HFFc6 (cell line): ENCODE measurements around the gene TMEM14A. TPM values are rescaled to one million over a fixed set of nuclear protein-coding genes. Genes with fewer than 3 reads are reported as not detected.

ENCODE experiments used
- DNase-seq: peaks from one replicate; pipeline ENCODE4 v3.0.0-alpha.2; 2018
- H3K27ac Mint-ChIP-seq: 2 replicates; pipeline ENCODE4 v1.8.0; 2020; ENCODE audit warnings: mild to moderate bottlenecking, mixed read lengths
- H3K27me3 Mint-ChIP-seq: 2 replicates; pipeline ENCODE4 v1.8.0; 2021; ENCODE audit warnings: mild to moderate bottlenecking, moderate library complexity, mixed read lengths; ENCODE audit not compliant: insufficient read depth
- H3K36me3 Mint-ChIP-seq: 2 replicates; pipeline ENCODE4 v1.8.0; 2021; ENCODE audit warnings: low read depth, mixed read lengths
- H3K4me1 Mint-ChIP-seq: 2 replicates; pipeline ENCODE4 v1.8.0; 2020; ENCODE audit warnings: low read depth, mixed read lengths
- H3K4me3 Mint-ChIP-seq: 2 replicates; pipeline ENCODE4 v1.8.0; 2020; ENCODE audit warnings: mild to moderate bottlenecking, moderate library complexity, mixed read lengths
- H3K9me3 Mint-ChIP-seq: 2 replicates; pipeline ENCODE4 v1.8.0; 2020; ENCODE audit warnings: mild to moderate bottlenecking, mixed read lengths
- long read RNA-seq: library from polyadenylated mRNA; unstranded; transcript quantifications from one replicate; pipeline ENCODE4 v2.0.0, GENCODE V29; 2019
- total RNA-seq, 6 experiments: library from RNA; stranded (reverse); fragmentation: NEBNext Ultra II Directional; extraction: Animal tissue kit (Norgen Biotek cat#: 25700); gene quantifications; 2 replicates in 1 of 6; 3 replicates in 5 of 6; pipeline ENCODE4 v1.2.3, GENCODE V29; 2021
- TF ChIP-seq, protein P1 (sequence below): fragments of 200-600 bp; sonication (generic); IDR thresholded peaks from 2 replicates; pipeline ENCODE4 v1.5.0; 2021; ENCODE audit warnings: antibody characterized with exemption, mild to moderate bottlenecking

Gene TMEM14A, protein sequence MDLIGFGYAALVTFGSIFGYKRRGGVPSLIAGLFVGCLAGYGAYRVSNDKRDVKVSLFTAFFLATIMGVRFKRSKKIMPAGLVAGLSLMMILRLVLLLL
- 10 to 100 TPM; 36.3 to 48.0 (median 45.0) TPM for total RNA-seq
- long read RNA-seq, transcript TMEM14A-201 (5 exons, 992 nt): major isoform, 59 of 67 reads
- long read RNA-seq, partial matches to known transcripts: 1 of 67 reads
- long read RNA-seq, other reads (novel, unspliced or antisense): 7 of 67 reads

- Mint-ChIP-seq H3K27ac (peak within 1 kb of the TSS; percentile 79), H3K9me3 (no peaks in the 10 kb centered on the region), H3K4me3 (peak within 1 kb of the TSS; percentile 94), H3K4me1 (peaks cover 48% of the 10 kb centered on the region), H3K27me3 (no peaks in the 10 kb centered on the region), H3K36me3 (peaks cover 19% of the 10 kb centered on the region)
- peak; percentile 95 for DNase-seq
- TF ChIP-seq, protein P1, sequence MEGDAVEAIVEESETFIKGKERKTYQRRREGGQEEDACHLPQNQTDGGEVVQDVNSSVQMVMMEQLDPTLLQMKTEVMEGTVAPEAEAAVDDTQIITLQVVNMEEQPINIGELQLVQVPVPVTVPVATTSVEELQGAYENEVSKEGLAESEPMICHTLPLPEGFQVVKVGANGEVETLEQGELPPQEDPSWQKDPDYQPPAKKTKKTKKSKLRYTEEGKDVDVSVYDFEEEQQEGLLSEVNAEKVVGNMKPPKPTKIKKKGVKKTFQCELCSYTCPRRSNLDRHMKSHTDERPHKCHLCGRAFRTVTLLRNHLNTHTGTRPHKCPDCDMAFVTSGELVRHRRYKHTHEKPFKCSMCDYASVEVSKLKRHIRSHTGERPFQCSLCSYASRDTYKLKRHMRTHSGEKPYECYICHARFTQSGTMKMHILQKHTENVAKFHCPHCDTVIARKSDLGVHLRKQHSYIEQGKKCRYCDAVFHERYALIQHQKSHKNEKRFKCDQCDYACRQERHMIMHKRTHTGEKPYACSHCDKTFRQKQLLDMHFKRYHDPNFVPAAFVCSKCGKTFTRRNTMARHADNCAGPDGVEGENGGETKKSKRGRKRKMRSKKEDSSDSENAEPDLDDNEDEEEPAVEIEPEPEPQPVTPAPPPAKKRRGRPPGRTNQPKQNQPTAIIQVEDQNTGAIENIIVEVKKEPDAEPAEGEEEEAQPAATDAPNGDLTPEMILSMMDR: no peak; the same call in 1 of the 2 replicates
These were observed at the start of gene TMEM14A for GRCh38 chr6:52670502-52671409. Gene TMEM14A (plus strand): TSS chr6:52671113. CDS start chr6:52677103, 5,990 bp downstream.

- no peaks in the 10 kb centered on the region; the same call in 1 of the 2 replicates for H3K27me3 Mint-ChIP-seq
- no peaks in the 10 kb centered on the region for H3K9me3 Mint-ChIP-seq
- no peak for DNase-seq
- no peak overlapping the region for H3K4me3 Mint-ChIP-seq
- H3K36me3 Mint-ChIP-seq: no peaks in the 10 kb centered on the region
- no peak overlapping the region for H3K27ac Mint-ChIP-seq
- peaks cover 26% of the 10 kb centered on the region for H3K4me1 Mint-ChIP-seq
- TF ChIP-seq, protein P1: no peak
These were observed 49.3 kb upstream of the TMEM14A start for GRCh38 chr6:52621631-52622030.

DNA sequence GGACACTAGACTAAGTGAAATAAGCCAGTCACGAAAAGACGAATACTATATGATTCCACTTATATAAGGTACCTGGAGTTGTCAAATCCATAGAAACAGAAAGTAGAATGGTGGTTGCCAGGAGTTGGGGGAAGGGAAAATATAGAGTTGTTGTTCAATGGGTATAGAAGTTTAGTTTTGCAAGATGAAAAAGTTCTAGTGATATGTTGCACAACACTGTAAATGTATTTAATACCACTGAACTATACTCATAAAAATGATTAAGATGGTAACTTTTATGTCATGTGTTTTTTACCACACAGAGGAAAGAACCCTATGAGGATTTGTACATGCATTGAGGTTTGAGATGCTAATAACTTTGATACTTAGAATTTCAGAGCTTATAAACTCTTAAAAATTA lies 48.1 kb upstream of the TMEM14A start:
- Mint-ChIP-seq H3K27ac (no peak overlapping the region), H3K9me3 (no peaks in the 10 kb centered on the region), H3K4me1 (peaks cover 14% of the 10 kb centered on the region), H3K27me3 (no peaks in the 10 kb centered on the region; the same call in 1 of the 2 replicates), H3K4me3 (no peak overlapping the region), H3K36me3 (no peaks in the 10 kb centered on the region)
- TF ChIP-seq, protein P1: no peak
- DNase-seq: no peak

DNA sequence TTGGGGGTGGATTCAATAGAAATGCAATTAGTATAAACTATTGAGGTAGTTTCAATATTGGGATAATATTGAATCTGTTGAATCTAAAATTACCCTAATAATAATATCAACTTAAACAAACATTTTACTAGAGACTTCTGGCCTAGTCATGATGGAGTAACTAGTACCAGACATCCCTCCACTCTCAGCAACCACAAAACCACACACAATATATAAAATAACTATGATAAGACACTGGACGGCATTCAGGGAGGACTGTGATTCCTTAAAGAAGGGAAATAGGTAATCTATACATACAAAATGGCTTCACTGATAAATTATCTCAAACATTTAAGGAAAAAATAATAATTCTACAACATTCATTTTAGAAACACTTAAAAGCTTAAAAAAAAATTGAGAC lies 38.9 kb upstream of the TMEM14A start:
- H3K9me3 Mint-ChIP-seq: no peaks in the 10 kb centered on the region
- H3K36me3 Mint-ChIP-seq: no peaks in the 10 kb centered on the region
- peaks cover 21% of the 10 kb centered on the region for H3K4me1 Mint-ChIP-seq
- no peaks in the 10 kb centered on the region for H3K27me3 Mint-ChIP-seq
- no peak overlapping the region for H3K27ac Mint-ChIP-seq
- no peak overlapping the region for H3K4me3 Mint-ChIP-seq
- TF ChIP-seq, protein P1: no peak
- DNase-seq: no peak

GRCh38 chr6:52634211-52634610 lies 36.7 kb upstream of the TMEM14A start:
- Mint-ChIP-seq H3K36me3 (no peaks in the 10 kb centered on the region), H3K4me3 (peak overlapping the region; percentile 56), H3K4me1 (peaks cover 21% of the 10 kb centered on the region), H3K9me3 (no peaks in the 10 kb centered on the region), H3K27me3 (no peaks in the 10 kb centered on the region), H3K27ac (peak overlapping the region; percentile 50)
- TF ChIP-seq, protein P1: no peak
- peak; percentile 27 for DNase-seq
